NK-92 (cell line): ENCODE data around the gene POLL.
"Not testable (repeated sequence)": the region's sequence is repeated elsewhere in the genome, so short reads cannot be mapped to it uniquely, and the experiment has no call there.

ENCODE experiments used
- DNase-seq: peaks from one replicate; lab custom pipeline; 2025; ENCODE audit not compliant: unreplicated experiment; lab: John Stamatoyannopoulos, UW

Gene POLL

DNA sequence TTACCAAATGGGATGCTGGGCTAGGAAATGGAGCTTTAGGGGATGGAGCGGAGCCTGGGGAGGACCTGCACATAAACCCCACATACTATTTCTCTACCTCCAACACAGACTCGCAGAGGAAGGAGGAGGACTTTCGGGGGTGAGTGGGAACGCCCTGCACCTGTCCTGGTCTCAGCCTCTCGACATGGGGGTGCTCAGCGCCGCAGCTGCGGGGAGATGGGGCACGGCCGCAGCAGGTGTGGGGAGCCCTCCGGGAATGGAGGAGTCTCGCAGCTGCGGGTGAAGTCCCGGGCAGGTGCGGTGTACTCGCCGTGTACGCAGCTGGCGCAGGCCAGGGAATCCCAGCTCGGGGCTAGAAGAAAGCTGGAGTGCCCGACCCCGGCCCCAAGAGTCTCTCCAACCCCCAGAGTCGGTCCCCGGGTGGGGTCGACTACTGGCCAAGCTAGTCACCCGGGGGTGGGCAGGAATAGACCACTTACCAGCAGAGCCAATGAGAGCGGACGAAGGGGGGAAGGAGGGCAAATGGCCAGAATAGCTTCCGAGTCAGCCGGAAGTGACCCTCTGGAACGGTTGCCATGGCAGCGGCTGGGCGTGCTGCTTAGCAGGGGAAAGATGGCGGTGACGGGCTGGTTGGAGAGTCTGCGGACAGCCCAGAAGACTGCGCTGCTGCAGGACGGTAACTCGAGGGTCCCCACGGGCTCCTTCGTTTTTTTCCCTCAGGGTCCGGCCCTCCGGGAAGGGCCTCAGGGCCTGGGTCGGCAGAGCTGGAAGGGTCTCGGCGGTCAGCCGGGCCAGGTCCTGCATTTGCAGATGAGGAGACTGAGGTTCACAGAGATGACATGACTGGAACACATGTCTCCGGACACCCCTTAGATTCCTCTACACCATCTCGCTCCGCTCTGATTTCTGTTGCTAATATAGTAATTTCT lies at the start of gene POLL, which contains the start of gene DPCD:
Gene POLL (minus strand): TSS at position 533 of the 929 bp plus-strand sequence. CDS start 897 bp downstream, outside the sequence.
Gene DPCD (plus strand): TSS at position 597 of the 929 bp plus-strand sequence. CDS start 16 bp downstream, at position 613.
- DNase-seq = peak; percentile 42

DNA sequence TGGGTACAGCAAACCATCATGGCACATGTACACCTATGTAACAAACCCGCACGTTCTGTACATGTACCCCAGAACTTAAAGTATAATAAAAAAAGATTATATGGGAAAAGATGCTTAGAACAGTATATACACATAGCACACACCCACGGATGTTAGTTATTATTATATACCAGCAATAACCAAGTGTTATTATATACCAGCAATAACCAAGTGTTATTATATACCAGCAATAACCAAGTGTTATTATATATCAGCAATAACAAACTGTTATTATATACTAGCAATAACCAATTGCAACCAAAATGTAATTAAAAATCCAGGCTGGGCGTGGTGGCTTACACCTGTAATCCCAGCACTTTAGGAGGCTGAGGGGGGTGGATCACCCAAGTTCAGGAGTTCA lies 45.5 kb upstream of the POLL start:
- DNase-seq = not testable (repeated sequence)

DNA sequence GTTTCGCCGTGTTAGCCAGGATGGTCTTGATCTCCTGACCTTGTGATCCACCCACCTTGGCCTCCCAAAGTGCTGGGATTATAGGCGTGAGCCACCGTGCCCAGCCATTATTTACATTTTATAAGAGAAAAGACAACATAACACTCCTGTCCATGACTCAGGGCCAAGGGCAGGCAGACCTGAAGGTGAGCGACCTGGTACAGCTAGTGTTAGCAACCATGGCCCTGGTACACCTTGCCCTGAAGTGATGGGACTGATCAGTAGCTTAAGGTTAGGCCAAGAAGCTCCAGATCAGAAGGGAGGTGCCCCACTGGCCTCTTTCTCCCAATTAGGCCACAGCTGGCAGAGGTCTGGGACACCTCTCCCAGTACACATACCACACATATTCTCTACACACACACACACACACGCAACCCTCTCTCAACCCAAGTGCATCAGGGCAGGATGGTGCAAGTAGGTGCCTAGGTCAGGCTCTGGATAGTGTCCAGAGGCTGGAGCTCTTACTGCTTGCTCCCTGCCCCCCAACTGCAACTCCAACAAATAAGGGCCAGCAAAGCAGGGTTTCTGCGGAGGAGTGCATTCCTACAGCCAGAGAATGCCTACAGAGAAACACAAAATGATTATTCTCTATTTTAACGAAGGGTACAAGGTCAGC lies 43.9 kb upstream of the POLL start:
- no peak for DNase-seq

DNA sequence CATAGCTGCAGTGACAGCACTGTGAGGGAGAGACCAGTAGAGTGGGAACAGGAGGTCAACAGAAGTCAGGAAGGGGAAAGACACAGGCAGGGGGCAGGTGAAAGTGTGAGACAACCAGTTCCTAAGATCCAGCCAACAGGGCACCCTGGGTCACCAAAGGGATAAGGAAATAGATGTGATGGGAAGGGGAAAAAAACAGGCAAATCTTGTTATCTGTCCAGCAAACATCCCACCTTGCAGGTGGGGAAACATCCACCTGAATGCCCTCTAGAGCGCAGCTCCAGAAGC lies 42.5 kb upstream of the POLL start:
- DNase-seq = no peak

DNA sequence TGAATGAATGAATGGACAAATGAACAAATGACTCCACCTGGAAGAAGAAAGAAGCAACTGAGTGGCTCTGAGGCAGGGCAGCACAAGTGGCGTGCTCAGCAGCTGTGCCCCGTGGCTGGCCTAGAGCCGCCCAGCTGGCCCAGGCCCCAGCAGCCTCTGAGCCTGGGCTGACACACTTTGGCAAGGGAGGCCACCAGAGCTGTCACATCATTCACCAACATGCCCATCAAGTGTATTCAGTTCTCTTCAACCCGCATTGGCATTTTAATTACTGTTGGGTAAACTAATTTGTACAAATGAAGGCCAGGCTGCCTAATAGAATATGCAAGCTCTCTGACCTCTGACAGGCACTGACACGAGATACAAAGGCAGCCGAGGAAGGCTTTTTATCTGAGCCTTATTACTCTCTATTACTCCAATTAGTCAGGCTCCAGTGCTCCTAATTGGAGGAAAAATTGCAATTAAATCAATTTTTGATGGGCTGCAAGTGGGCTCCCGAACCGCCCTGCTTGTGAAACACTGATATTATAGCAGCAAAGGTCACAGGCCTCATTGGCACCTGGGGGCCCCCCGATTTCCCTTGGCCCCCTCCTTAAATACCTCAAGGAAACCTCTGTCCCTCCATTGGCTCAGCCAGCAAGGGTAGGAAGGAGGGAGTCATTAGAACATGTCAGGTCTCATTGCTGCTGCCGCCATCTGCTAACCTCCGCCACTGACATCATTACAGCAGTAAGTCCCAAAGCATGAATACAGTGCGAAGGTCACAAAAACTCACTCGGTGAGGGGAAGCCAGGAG lies 42.0 kb upstream of the POLL start:
- DNase-seq = no peak

DNA sequence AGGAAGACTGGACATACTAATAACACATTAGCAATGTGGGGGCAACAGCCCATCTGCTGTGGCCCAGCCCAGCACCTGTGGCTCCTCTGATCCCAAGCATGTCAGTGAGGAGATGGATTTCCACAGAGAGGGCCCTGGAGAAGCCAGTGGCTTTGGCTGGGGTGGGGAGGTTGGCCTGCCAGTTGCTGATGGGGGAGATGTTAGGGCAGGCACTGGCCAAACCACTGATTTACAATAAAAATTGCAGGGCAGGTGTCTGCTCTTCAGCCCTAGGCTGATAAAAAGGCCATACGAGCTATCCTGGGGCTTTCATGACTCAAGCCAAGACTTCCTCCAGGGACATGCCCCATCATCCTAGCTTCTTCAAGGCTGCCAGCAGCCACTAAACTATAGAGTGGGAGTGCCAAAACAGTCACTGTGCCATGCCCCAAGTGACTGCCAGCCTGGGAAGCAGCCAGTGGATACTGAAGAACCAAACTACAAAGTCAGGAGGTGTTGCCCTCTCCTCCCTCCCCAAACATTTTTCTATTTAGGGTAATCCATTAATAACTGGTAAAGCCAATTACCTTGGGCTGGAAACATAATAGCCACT lies 37.9 kb upstream of the POLL start:
- no peak for DNase-seq

DNA sequence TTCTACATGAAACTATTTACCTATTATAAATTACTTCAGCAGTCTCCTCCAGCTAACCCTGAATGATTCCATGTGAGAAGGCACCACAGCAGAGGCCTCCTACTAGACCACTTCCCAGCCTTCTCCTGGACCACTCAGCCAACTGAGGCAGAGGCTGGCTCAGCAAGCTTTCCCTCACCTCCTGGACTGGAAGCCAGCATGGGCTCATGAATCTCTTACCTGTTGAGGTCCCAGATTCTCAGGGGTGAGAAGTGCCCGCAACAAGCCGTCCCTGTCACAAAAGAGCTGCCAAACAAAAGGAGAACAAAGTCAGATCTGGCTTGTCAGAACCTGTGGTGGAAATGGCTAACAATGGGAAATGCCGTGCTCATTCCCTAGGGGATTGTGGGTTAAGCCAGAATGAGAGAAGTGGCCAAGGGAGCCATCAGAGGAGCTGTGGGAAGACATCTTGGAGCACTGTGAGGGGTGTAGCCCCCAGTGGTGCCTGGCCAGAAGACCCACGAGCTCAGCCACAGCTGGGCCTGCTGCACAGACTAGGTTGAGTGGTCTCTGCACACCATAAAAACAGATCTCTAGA lies 36.6 kb upstream of the POLL start:
- no peak for DNase-seq

DNA sequence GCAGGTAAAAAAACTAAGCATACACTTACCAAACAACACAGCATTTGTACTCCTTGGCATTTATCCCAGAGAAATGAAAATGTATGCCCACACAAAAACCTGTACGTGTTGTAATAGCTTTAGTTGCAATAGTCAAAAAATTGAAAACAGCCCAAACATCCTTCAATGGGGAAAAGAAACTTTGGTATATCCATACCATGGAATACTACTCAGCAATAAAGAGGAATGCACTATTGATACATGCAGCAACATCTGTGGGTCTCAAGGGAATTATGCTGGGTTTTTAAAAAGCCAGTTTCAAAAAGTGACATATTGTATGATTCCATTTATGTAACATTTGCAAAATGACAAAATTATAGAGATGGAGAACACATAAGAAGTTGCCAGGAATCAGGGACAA lies 35.5 kb upstream of the POLL start:
- DNase-seq = no peak

DNA sequence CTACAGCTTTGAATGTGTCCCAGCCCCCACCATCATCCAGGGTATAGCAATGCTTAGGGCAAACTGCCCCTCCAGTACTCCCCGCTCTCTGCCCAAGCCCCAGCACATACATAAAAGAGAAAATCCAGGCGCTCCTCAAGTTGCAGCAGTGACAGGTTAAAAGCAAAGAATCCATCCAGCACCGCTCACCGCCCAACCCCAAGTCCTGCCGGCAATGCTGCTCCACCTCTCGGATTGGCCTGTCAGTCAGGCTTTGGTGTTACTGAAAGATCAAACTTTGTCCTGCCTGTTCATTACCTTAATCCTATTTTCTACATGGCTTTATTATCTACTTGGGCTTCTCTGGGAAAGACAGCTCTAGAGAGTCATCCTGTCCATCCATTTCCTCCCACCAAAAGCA lies 31.9 kb upstream of the POLL start:
- no peak for DNase-seq

DNA sequence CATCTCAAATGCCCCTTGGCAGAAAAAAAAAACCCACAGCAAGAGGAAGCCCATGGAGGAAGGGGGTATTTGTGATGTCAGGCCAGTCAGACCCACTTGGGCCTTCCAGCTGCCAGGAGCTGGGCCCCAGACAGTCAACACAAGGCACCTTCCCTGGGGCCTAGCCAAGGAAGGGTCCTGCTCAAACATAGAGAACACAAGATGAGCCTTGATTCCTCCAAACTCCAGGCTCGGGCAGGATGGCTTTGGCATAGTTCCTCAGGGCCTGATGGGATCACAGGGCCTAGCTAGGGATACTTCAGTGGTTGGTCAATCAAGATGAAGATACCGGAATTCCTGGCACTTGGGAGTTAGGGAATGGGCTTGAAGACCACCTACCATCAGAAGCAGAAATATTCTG lies 30.8 kb upstream of the POLL start:
- DNase-seq = no peak

DNA sequence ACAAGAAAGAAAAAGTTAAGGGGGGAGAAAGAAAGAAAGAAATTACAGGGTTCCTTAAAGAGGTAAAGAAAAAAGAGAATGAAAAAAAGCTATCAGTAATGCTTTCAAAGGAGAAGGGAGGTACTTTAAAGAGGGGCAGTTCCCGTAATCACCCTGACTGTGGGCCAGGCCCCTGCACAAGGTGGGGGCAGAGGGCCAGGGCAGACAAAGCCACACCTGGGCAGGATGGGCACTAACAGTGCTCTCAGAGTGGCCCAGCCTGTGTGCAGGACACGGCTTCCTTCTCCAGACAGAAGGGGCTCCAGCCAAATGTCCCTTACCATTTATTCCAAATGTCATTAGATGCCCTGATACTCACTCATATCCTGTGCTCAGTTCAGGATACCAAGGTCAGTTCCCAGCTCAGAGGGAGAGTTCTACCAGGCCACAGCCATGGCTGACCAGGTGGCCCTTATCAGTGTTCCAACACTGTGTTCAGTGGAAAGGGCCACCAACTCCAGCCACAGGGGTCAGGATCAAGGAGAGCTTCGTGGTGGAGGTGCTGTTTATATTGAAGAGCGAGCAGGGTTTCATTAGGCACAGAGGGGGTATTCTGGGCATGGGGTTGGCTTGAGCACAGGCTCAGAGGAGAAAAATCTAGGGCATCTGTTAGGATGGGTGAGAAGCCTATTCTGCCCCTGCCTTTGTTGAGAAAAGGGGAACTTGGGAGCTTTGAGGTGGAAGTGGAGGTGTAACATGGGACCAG lies 29.9 kb upstream of the POLL start:
- DNase-seq = no peak

DNA sequence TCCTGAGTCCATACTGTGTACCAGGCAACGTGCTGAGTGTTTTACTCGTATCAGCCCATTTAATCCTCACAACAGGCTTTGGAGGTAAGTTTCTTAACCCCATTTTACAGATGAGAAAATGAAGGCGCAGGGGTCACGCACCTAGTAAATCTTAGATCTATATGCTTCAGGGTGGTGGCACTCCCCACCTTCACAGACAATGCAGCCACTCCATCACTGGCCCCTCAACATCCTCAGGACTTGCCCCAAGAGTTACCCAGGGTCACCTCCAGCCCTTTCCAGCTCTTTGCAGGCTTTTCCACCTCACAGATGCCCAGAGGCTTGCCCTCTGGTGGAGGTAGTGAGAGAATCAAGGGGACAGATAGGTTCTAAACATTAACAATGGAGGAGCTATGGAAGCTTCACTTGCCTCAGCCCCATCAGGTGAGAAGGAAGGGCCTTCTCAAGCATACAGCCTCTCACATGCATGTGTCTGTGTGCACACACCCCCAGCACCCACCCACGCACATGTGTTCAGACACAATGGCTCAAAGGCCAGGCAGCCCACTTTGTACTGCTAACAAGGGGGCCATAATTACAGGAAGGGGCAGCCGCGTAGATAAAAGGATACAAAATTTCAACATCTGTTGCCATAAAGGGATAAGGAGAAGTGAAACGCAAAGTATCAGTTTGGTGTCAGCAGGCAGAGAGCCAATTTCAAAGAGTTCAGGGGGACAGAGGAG lies 29.2 kb upstream of the POLL start:
- no peak for DNase-seq

DNA sequence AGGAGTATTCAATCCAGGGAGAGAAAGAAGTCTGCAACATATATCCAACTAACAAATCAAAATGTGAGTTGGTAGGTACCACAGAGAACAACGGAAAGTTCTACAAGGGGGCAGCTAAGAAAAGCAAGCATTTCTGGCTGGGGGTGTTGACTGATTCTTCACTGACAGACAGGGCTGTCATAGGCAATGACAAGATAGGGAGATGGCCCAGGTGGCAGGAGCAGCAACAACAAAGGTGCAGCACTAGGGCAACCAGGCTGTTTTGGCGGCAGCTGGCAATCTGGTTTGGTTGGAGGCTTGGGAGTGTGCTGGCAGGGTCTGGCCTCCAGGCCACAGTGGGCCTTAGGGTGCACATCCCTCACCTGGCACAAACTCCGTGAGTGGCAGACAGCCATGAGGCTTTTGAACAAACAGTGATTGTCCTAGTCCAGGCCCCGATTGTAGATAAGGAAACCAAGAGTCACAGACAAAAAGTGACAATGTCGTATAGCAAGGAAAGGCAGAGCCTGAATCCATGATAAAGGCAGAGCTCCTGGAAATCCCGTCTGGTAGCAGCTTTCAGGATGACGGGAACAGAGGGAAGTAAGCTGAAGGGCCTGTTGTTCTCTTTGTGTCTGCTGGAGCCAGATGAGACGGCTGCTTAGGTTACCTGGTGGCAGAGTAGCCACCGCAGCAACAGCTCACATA lies 28.5 kb upstream of the POLL start:
- DNase-seq = no peak

DNA sequence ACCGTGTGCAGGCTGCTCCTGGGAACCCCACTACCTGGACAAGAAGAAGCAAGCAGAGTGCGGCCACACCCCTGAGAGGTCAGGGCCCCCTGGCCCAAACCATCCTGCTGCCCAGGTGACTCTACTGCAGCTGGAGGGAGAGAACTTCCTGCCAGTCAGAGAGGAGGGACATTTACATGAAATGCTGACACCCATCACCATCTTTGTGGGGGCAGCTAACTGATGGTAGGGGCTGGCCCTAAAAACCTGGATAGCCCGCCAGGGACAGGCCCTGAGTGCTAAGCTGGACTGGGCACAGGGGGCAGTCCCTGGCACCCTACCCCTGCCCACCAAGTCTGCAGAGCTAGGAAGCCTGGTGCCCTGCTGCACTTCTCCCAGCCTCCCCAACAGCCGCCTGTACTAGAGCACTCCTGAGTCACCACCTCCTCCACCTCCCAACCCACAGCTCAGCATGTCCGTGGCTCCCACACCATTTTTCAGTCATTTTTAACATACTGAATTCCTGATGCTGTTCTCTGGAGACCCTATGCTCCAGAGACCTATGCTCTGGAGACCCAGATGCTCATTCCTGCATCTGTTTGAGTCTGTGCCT lies 27.6 kb upstream of the POLL start:
- DNase-seq = no peak

DNA sequence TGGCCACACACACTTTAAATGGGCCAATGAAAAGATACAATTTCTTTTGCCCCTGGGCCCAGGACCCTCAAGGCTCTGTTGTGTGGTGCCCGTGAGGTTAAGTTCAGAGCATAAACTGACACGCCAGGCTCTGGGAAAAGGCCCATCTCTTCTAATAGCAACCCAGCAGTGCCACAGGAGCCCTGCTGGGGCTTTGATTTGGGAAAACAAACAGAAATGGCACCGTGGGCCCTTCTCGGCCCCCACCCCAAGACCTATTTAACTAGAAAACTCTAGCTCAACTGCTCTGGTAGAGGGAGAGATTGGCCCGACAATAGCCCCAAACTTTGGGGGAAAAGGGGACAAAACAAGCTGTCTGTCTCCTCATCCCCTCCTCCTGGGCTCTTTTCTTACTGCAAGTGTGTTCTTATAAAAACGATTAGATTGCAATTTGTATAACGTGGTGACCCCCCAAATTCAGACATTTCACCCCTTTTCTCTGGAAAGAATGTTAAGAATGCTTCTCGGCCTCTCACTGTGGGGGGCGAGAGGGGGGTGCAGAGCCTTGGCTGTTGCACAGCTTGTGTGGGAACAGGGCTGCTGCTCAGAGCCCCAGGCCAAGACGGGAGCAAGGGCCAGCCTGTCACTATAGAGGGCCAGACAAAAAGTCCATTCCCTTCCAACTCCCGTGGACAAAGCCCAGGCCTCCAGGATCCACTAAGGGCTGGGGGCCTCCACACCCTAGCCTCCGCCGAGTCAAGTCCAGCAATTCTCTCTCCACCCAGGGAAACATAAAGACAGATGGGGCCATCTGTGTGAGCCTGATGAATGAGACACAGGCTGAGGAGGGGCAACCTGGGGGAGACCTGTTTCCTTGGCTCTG lies 26.8 kb upstream of the POLL start:
- DNase-seq = no peak

DNA sequence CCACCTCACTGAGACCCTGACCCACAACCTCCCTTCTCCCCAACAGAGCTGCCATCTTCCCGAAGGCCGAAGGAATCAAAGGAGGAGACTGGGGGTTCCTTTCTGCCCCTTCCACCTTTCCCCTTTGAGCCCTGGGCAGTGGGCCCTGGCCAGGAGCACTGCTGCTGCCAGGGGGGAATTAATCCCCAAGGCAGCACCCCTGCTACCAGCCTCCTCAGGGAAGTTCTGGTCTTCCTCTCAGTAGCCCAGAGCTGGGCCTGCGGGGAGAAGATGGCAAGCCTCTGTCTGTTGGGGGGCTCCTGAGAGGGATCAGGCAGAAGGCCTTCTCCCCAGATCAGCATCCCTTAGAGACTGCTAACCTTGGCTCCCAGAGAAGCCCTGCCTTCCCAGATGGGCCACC lies 25.6 kb upstream of the POLL start:
- DNase-seq = no peak

DNA sequence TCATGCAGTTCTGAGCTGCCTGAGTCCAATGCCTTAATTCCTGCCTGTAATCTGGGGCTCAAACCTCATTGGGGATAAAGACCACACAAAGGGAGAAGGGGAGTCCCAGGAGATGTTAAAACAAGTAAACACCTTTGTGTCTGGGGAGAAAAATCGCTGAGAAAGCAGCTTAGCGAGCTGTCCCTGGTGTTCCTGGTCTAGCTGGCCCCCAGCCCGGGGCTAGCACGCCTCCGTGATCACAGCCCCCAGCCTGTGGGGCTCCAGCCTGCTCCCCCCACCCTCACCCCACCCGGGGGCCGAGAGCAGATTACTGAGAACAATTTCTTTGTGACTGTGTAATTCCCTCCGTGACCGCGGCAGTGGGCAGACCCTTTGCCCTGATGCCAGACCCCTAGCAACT lies 24.8 kb upstream of the POLL start:
- no peak for DNase-seq

DNA sequence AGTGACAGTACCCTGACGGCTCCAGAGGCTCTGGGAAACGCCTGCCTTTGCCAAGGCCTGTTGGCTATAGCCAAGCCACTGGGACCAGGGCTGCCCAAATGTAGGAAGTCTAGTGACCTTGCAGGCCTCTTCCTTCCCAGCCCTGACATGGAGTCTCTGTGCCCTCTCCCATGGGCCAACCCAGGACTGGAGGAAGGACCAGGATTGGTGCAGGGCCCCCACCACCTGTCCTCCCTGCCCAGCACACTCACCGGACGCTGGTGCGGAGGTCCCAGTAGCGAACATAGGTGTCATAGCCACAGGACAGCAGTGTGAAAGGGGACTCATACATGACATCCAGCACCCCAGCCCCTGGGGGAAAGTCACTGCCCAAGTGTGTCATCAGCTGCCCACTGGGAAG lies 24.0 kb upstream of the POLL start:
- DNase-seq = no peak
